GM23338 (cell line): Measurements from ENCODE around the gene FUT2.

Experiments
- CREB1 ChIP-seq: fragments of 250-450 bp; sonication (Bioruptor Pico); IDR thresholded peaks from 2 replicates; pipeline ENCODE4 v1.5.0; 2020; ENCODE audit warnings: low read depth, mild to moderate bottlenecking, moderate library complexity
- CTCF ChIP-seq, 2 experiments: fragments of 200-600 bp in 1 of 2; sonication (generic) in 1 of 2; conservative IDR thresholded peaks; 2 replicates each; pipeline versions ENCODE4 v1.5.1 to v1.6.1; 2016 to 2017; ENCODE audit warnings: antibody characterized with exemption in 2 of 2, low read depth in 2 of 2, mild to moderate bottlenecking in 2 of 2, moderate library complexity in 1 of 2
- ETS1 ChIP-seq: IDR thresholded peaks from 2 replicates; pipeline ENCODE4 v1.6.1; 2016; ENCODE audit warnings: antibody characterized with exemption
- EZH2 ChIP-seq: fragments of 200-600 bp; sonication (generic); IDR thresholded peaks from one replicate; pipeline ENCODE4 v1.8.0; 2017; ENCODE audit warnings: antibody characterized with exemption, mild to moderate bottlenecking, low read depth; ENCODE audit not compliant: unreplicated experiment
- EZH2phosphoT487 ChIP-seq: fragments of 200-600 bp; sonication (generic); IDR thresholded peaks from one replicate; pipeline ENCODE4 v1.8.1; 2018; ENCODE audit warnings: antibody characterized with exemption; ENCODE audit not compliant: unreplicated experiment
- JUNB ChIP-seq: IDR thresholded peaks from one replicate; pipeline ENCODE4 v1.6.1; 2016; ENCODE audit warnings: antibody characterized with exemption; ENCODE audit not compliant: unreplicated experiment
- NANOG ChIP-seq: IDR thresholded peaks from 2 replicates; pipeline ENCODE4 v1.6.1; 2016; ENCODE audit warnings: antibody characterized with exemption, borderline replicate concordance
- POLR2AphosphoS5 ChIP-seq: IDR thresholded peaks from 2 replicates; pipeline ENCODE4 v1.6.1; 2016; ENCODE audit warnings: antibody characterized with exemption, low read depth
- REST ChIP-seq: IDR thresholded peaks from one replicate; pipeline ENCODE4 v1.6.1; 2018; ENCODE audit warnings: antibody characterized with exemption; ENCODE audit not compliant: unreplicated experiment
- STAT1 ChIP-seq: IDR thresholded peaks from one replicate; pipeline ENCODE4 v1.6.1; 2016; ENCODE audit warnings: antibody characterized with exemption; ENCODE audit not compliant: unreplicated experiment
- ZNF114 ChIP-seq: fragments of 250-450 bp; sonication (Bioruptor Pico); IDR thresholded peaks from 2 replicates; pipeline ENCODE4 v1.5.0; 2020; ENCODE audit warnings: mild to moderate bottlenecking, moderate library complexity
- ZNF331 ChIP-seq: fragments of 250-450 bp; sonication (Bioruptor Pico); IDR thresholded peaks from 2 replicates; pipeline ENCODE4 v1.5.0; 2020; ENCODE audit warnings: low read depth, mild to moderate bottlenecking, moderate library complexity

- TF ChIP-seq CTCF (conservative IDR thresholded peaks at IDR 0.05; ENCODE audit: low read depth in 2 of 2) (no peak), REST (no peak), POLR2AphosphoS5 (no peak), ZNF114 (no peak), EZH2 (no peak), CREB1 (CRISPR knock-in tag) (no peak), ETS1 (no peak), EZH2phosphoT487 (no peak), NANOG (no peak), JUNB (no peak), ZNF331 (CRISPR knock-in tag) (no peak), STAT1 (no peak)
Measured at GRCh38 chr19:48674216-48674809, 21.5 kb upstream of the FUT2 start.
